Activated naive CD4-positive, alpha-beta T cell treated with Interleukin-2 at 50 U/mL for 16 hours (primary cell): ENCODE results near the gene NHERF1.

ENCODE experiments used
- DNase-seq: peaks from one replicate; pipeline ENCODE4 v3.0.0-alpha.2; 2020

NHERF1 gene

GRCh38 chr17:74815067-74815466, 66.6 kb downstream of the NHERF1 start:
- DNase-seq, result no peak

GRCh38 chr17:74815550-74816370, 67.3 kb downstream of the NHERF1 start:
- DNase-seq, result no peak

GRCh38 chr17:74816905-74817620, 68.6 kb downstream of the NHERF1 start:
- DNase-seq, result no peak

DNA sequence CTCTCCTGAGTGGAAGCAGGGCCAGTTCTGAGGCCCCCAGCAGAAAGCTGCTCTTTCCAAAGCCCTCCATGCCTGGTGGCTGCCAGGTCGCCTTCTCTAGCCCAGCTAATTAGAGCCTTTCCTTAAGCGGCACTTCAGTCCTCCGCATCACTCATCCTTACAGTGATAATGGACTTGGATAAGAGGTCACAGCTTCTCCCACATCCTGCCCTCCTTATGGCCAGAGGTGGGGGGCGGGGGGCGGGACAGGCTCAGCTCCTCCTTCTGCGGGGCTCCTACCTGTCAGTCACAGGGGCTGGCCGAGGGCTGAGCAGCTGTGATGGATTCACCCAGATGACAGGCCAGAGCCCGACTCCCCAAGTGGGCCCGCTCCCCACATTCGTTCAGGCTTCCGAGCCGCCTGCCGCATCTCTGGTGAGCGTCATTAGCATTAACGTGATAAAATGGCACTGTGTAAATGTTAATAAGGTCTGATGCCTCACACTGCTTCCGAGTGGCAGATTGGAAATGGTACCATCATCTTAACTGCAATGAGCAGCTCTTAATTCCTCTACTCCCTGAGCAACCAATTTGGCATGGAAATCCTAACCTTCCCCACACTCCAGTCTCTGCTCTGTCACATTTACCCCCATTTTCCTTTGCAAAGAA, 70.0 kb downstream of the NHERF1 start:
- DNase-seq, result no peak
